Measurements from ENCODE around the gene ARPP19.

Gene ARPP19

GRCh38 chr15:52509500-52510245, 59.2 kb downstream of the ARPP19 start:
- no peak for DNase-seq

GRCh38 chr15:52506549-52506948, 62.3 kb downstream of the ARPP19 start:
- DNase-seq: no peak

GRCh38 chr15:52505151-52505550, 63.7 kb downstream of the ARPP19 start:
- no peak for DNase-seq

GRCh38 chr15:52503788-52504496, 64.9 kb downstream of the ARPP19 start:
- DNase-seq: no peak

GRCh38 chr15:52502608-52503007, 66.2 kb downstream of the ARPP19 start:
- DNase-seq: no peak

GRCh38 chr15:52499506-52499905, 69.3 kb downstream of the ARPP19 start:
- DNase-seq: no peak

GRCh38 chr15:52498706-52499105, 70.1 kb downstream of the ARPP19 start:
- no peak for DNase-seq
